HG02759 (cell line): ENCODE data around the gene ZNF322.
"Not testable (repeated sequence)": the region's sequence is repeated elsewhere in the genome, so short reads cannot be mapped to it uniquely, and the experiment has no call there.

Experiments
- ATAC-seq: cut with Tn5 transposase; IDR thresholded peaks from one replicate; pipeline ENCODE4 v1.9.1; 2021; ENCODE audit warnings: mild to moderate bottlenecking, moderate library complexity; ENCODE audit not compliant: unreplicated experiment

Gene ZNF322

DNA sequence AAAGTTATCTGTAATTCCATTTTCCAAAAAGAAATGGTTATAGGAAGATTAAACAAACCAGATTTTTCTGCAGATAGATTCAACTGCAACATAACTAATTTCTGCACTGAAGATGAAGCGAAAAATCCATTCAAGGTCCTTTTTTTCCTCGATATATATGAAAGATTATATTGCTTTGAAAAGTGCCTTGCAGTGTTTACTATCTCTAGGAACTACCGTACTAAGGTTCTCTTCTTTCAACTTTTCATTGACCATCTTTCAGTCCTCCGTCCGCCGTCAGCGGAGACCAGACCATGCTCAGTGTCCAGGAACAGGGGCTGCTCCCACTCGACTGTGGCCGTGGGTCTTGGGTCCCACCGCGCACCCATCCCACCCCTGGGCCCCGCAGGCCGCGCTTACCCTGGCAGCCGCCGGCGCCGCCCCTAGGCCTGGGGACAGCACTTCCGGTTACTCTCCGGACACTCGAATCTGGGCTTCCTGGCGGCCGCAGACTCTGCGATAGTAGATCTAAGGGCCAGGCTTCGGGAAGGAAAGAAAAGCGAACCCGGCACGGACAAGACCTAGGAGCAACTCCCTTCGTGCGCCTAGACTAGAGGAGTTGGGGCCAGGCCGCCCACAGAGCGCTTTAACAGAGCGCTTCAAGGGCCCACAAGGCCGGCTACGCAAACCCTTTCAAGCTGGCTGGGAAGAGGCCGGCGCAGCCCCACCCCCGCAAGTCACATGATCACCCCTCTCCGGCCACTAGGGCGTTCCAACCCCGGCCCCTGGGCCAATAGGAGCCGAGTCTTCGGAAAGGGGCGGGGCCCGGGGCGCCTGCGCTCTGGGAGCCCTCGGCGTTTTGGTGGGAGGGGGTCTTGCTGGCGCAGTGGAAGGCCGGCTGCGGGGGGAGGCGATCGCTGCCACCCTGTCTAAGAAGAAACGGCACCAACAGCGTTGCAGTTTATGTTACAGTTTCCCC lies at the start of gene ZNF322:
Gene ZNF322 (minus strand): TSS at position 705 of the 958 bp plus-strand sequence. CDS start 21,193 bp downstream, outside the sequence.
- ATAC-seq, result peak; percentile 99

GRCh38 chr6:26705780-26706179 lies 46.2 kb upstream of the ZNF322 start:
- not testable (repeated sequence) for ATAC-seq

DNA sequence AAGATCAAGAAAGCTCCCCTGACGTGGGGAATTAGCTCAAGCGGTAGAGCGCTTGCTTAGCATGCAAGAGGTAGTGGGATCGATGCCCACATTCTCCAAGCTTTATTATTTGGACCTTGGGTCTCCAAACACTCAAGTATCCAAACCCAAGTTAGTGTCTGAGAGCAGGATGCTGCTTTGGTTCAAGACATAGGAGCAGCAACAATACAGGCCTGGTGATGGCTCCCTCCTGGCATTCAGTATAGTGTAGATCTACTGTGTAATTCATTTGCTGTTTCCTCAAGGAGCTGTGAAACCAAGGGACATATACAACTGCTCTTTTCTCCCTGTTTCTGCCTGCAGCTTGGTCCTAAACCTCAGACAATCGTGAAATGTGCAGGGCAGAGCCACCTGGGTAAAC lies 45.8 kb upstream of the ZNF322 start:
- ATAC-seq, result not testable (repeated sequence)

- ATAC-seq, result not testable (repeated sequence)
Measured at GRCh38 chr6:26701023-26701747, 41.6 kb upstream of the ZNF322 start.

DNA sequence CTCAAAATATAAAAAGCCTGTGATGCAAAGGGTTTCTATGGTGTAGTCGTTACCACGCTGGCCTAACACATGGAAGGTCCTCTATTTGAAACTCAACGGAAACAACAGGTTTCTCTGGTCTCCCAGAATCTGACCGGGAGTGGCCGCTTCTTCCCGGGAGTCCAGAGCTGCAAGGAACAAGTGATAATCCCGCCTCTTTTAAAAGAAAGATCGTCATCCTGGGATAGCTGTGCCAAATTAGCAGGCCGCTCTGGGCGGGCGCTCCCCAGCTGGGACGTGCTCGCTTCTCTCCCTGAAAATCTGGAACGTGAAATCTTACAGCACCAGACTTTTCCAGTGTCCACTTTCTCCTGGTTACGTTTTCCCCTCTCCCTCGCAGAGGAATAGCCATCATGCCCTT lies 38.0 kb upstream of the ZNF322 start:
- ATAC-seq, result not testable (repeated sequence)

DNA sequence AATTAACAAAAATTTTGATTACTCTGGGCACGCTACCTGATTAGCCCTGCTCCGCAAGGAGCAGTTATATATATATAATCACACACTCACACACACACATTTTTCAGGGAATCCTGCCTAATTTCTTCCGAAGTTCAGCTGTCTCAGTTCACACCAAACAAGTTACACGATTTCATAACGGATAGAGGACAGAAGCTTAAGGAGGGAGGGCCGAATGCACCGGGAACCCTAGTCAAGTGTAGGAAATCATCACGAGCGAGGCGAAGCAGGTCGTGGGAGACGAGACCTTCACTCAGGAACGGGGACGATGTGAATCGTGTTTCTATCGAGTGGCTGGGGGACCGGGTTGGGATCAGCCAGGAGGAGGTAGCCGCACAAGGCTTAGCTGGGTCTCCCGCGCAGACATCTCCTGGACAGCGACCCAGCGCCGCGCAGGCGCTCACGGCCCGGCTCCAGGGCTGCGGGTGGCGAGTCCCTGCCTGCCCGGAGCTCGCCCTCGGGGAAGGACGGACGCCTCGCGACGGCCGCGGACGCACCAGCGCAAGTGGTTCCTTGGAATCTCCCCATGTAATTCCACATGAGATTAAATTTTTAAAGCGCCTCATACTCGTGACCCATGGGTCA lies 29.9 kb upstream of the ZNF322 start:
- not testable (repeated sequence) for ATAC-seq

DNA sequence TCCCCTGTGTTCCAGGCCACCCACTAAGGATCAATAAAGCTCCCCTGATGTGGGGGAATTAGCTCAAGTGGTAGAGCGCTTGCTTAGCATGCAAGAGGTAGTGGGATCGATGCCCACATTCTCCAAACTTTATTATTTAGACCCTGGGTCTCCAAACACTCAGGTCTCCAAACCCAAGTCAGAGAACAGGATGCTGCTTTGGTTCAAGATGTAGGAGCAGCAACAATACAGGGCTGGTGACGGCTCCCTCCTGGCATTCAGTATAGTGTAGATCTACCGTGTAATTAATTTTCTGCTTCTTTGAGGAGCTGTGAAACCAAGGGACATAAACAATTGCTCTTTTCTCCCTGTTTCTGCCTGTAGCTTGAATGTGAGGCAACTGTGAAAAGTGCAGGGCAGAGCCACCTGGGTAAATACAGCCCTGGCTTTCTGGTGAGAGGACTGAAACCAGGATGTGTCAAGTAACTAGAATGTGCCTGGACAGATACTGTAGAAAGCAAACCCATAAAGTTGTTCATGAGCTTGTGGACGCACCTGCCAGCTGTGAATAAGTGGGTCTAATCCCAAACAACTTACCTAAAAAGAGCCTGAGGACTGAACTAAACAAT lies 23.0 kb upstream of the ZNF322 start:
- not testable (repeated sequence) for ATAC-seq

GRCh38 chr6:26673287-26673686 lies 13.7 kb upstream of the ZNF322 start:
- not testable (repeated sequence) for ATAC-seq

- ATAC-seq, result not testable (repeated sequence)
Measured at GRCh38 chr6:26670558-26670957, 11.0 kb upstream of the ZNF322 start.

GRCh38 chr6:26670003-26670402 lies 10.5 kb upstream of the ZNF322 start:
- not testable (repeated sequence) for ATAC-seq

- ATAC-seq, result peak; percentile 25
Measured at GRCh38 chr6:26660000-26660361, 435 bp upstream of the ZNF322 start.

DNA sequence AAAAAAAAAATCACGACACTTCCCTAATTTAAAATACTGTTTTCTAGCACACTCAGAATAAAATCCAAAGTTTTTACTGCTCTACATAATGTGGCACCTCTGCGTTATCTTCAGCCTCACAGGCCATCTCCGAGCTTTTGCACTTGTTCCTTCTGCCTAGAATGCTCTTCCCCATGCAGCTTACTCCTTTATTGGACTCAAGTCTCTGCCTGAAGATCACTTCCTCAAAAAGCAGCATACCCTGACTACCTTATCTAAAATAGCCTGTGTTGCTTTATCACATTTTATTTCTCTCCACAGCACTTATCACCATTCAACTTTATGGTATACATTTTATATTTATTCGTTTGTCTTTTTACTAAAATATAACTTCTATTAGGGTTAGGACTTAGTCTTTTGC lies 2.3 kb downstream of the ZNF322 start:
- no peak for ATAC-seq

- ATAC-seq, result no peak
Measured at GRCh38 chr6:26653007-26653406, 6.5 kb downstream of the ZNF322 start.

- no peak for ATAC-seq
Measured at GRCh38 chr6:26651133-26651781, 8.3 kb downstream of the ZNF322 start.

DNA sequence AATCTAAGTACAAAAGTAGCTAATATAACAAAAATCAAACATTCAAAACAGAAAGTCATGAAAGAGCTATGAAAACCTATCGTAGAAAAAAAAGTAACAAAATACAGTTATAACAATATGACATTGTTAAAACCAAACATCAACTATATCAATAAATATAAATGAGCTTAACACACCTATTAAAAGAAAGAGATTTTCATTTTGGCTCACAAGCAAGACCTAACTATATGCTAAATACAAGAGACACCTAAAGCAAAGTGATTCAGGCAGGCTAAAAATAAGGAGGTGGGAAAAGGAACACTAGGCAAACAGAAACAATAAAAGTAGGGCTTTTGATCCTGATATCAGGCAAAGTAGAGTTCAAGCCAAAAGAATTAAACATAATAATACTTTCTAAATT lies 13.5 kb downstream of the ZNF322 start:
- ATAC-seq, result no peak

DNA sequence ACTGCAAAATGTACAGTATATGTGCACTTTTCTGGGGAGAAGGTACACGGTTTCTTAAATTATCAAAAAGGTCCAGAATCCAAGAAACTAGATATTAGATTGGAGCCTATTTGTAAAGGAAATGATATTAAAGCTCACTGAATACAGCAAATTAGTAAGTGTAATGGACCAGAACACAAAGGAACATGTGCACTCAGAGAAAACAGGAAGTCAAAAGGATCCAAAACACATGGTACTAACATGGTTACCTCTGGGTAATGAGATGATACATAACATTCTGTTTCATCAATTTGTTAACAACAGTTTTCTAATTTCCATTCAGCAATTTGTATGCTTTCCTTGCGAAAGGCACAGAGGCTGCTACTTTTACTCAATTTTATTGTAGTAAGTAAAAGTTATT lies 18.7 kb downstream of the ZNF322 start:
- no peak for ATAC-seq

DNA sequence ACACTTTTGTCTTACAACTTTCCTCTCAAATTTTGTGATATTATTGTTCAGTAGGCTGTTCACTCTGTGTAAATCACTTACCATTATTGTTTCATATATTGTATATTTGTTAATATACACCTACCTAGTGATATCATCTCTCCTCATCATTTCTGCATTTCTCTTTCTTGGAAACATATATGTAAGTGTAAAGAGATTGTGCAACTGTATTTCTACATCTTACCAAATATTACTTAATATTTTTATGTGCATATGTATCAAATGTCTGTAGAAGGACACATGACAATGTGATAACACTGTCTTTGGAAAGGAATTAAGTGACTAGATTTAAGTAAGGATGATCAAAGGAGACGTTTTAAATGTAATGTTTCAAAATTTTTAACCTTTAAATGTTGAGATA lies 30.2 kb downstream of the ZNF322 start:
- no peak for ATAC-seq

DNA sequence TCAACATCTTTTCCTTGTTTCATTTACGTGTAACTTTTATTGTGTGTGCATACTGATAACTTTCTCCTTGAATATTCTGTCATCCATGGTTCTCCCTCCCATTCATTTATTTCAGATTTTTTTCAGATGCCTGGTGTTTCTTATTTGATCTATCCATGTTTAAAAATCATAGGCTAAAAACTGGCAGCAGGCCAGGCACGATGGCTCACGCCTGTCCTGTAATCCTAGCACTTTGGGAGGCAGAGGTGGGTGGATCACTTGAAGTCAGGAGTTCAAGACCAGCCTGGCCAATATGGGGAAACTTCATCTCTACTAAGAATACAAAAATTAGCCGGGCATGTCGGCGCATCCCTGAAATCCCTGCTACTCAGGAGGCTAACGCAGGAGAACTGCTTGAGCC lies 31.7 kb downstream of the ZNF322 start:
- no peak for ATAC-seq

- no peak for ATAC-seq
Measured at GRCh38 chr6:26624557-26624956, 35.0 kb downstream of the ZNF322 start.

- no peak for ATAC-seq
Measured at GRCh38 chr6:26623339-26623859, 36.1 kb downstream of the ZNF322 start.
